Fibroblast of the conjunctiva (primary cell): ENCODE data around the gene SFXN5.
"Not testable (repeated sequence)": the region's sequence is repeated elsewhere in the genome, so short reads cannot be mapped to it uniquely, and the experiment has no call there.

Experiments
- DNase-seq: peaks from one replicate; pipeline ENCODE4 v3.0.0-alpha.2; 2010; ENCODE audit warnings: low read depth

SFXN5 gene

GRCh38 chr2:73100956-73101355 lies 29.4 kb upstream of the SFXN5 start:
- no peak for DNase-seq

GRCh38 chr2:73099486-73099885 lies 28.0 kb upstream of the SFXN5 start:
- no peak for DNase-seq

GRCh38 chr2:73095910-73096309 lies 24.4 kb upstream of the SFXN5 start:
- no peak for DNase-seq

- DNase-seq: not testable (repeated sequence)
These were observed 22.2 kb upstream of the SFXN5 start for GRCh38 chr2:73093601-73094218.

GRCh38 chr2:73092146-73092783 lies 20.8 kb upstream of the SFXN5 start:
- no peak for DNase-seq

GRCh38 chr2:73091696-73092095 lies 20.2 kb upstream of the SFXN5 start:
- DNase-seq: no peak

- DNase-seq: no peak
These were observed 19.7 kb upstream of the SFXN5 start for GRCh38 chr2:73091164-73091563.

GRCh38 chr2:73089270-73090030 lies 17.9 kb upstream of the SFXN5 start:
- peak; percentile 92 for DNase-seq

GRCh38 chr2:73088703-73089102 lies 17.2 kb upstream of the SFXN5 start:
- no peak for DNase-seq

GRCh38 chr2:73088211-73088610 lies 16.7 kb upstream of the SFXN5 start:
- no peak for DNase-seq

GRCh38 chr2:73087311-73087710 lies 15.8 kb upstream of the SFXN5 start:
- no peak for DNase-seq

- DNase-seq: peak; percentile 42
These were observed 14.2 kb upstream of the SFXN5 start for GRCh38 chr2:73085691-73086090.

GRCh38 chr2:73084971-73085370 lies 13.5 kb upstream of the SFXN5 start:
- no peak for DNase-seq

GRCh38 chr2:73083886-73084800 lies 12.6 kb upstream of the SFXN5 start:
- no peak for DNase-seq

GRCh38 chr2:73082523-73083410 lies 11.3 kb upstream of the SFXN5 start:
- no peak for DNase-seq

GRCh38 chr2:73081181-73081671 lies 9.7 kb upstream of the SFXN5 start:
- DNase-seq: no peak

GRCh38 chr2:73080321-73081131 lies 9.0 kb upstream of the SFXN5 start:
- no peak for DNase-seq

- no peak for DNase-seq
These were observed 8.1 kb upstream of the SFXN5 start for GRCh38 chr2:73079636-73080035.

GRCh38 chr2:73078457-73079411 lies 7.2 kb upstream of the SFXN5 start:
- no peak for DNase-seq
